GM21723 (cell line): ENCODE results near the gene SLC18B1.
"Not testable (repeated sequence)": the region's sequence is repeated elsewhere in the genome, so short reads cannot be mapped to it uniquely, and the experiment has no call there.

Experiments
- ATAC-seq: cut with Tn5 transposase; IDR thresholded peaks from one replicate; pipeline ENCODE4 v1.9.1; 2021; ENCODE audit warnings: mild to moderate bottlenecking, moderate library complexity; ENCODE audit not compliant: unreplicated experiment

Gene SLC18B1

DNA sequence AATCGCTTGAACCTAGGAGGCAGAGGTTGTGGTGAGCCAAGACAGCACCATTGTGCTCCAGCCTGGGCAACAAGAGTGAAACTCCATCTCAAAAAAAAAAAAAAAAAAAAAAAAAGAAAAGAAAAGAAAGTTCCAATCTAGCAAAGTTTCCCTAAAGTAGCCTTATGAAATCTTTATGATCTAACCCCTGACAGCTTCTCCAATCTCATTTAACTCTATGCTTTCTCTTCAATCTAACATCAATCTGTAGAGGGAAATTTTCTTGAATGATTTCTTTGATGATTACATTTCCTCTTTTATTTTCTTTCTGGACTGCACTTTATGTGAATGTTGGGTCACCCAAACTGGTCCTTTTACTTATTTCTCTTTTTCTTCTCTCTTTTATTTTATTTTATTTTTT, 2.2 kb upstream of the SLC18B1 start:
- ATAC-seq, result no peak

GRCh38 chr6:132798869-132799538, 567 bp upstream of the SLC18B1 start:
- ATAC-seq, result peak; percentile 83

DNA sequence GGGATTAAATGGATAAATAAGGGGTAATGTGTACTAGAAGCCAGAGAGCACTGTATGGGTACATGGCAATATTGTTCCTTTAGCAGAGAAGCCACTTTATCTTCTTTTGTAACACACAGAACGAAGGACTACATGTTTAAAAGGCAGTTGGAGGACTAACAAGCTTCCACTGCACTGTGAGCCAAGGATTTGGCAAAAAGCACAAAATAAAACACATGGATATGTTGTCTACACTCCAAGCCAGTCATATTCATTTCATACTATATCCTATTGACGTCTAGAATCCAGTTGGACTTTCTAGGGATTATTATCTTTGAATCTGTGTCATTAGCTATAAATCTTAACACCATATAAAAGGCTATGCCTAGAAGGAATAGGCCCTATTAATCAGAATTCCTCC, 3.0 kb downstream of the SLC18B1 start:
- ATAC-seq, result no peak

GRCh38 chr6:132792510-132792909, 5.9 kb downstream of the SLC18B1 start:
- ATAC-seq, result no peak

DNA sequence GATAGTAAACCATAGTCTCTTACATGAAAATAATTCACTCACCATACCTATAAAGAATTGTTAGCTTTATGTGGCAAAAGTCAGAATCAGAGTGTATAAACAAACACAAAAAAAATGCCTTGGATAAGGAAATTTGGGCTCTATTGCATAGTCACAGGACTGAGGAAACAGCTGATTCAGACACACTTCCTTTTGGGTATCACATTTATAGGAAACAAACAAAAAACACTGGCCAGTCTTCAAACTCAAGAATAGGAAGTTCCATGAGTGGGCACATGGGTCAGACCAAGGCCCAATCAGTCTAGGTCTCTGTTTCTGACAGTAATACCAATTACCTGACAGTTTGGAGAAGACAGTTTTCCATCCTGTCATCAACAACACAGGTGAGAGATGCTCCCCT, 8.0 kb downstream of the SLC18B1 start:
- no peak for ATAC-seq

GRCh38 chr6:132789396-132789776, 9.1 kb downstream of the SLC18B1 start:
- ATAC-seq, result no peak

DNA sequence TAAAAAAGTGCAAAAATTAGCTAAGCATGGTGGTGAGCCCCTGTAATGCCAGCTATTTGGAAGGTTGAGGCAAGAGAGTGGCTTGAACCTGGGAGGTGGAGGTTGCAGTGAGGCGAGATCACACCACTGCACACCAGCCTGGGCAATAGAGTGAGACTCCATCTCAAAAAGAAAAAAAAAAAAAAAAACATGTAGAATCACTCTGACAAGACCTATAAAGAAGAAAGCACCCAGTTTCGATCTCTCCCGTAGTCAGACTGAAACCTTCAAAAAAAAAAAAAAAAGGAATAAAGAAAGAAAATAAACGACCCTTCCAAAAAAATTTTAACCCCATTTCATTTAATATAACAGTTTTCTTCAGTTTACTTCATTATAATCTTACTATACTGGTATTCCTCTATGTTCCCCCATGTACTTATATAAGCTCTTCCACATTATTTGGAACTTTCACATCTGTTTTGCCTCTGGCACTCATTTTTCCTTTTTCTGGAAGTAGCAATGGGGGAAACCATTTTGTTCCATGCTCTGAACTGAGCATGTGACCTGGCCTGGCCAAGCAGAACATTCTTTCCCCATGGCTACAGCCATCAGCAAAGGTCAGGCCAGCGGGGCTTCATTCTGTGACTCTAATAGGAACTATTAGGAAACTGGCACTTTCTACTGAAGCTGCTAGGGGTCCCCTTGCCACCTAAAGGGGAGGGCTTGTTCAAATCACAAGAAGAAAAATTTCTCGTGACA, 9.6 kb downstream of the SLC18B1 start:
- ATAC-seq, result no peak

GRCh38 chr6:132785936-132786335, 12.5 kb downstream of the SLC18B1 start:
- no peak for ATAC-seq

GRCh38 chr6:132780770-132781371, 17.6 kb downstream of the SLC18B1 start:
- peak; percentile 56 for ATAC-seq

- ATAC-seq, result not testable (repeated sequence)
Measured at GRCh38 chr6:132777881-132778280, 20.6 kb downstream of the SLC18B1 start.

- ATAC-seq, result peak; percentile 82
Measured at GRCh38 chr6:132768051-132768517, 30.4 kb downstream of the SLC18B1 start.

DNA sequence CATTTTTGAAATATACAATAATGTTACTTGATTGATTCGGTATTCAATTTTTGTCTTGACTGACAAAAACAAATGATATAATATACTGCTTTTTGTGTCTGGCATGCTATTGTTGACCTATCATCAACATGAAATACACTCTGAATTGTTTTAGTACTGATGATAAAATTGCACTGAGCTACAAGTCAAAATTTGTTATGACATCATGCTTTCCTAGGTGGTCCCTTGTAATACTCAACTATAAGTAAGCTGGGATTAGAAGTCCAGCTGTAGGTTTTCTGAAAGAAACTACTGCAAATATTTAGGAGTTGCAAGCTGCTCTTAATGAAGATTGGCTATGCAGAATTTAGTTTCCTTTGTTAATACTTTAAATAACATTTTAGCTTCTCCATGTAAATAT, 32.9 kb downstream of the SLC18B1 start:
- no peak for ATAC-seq

GRCh38 chr6:132764370-132764769, 34.1 kb downstream of the SLC18B1 start:
- ATAC-seq, result no peak

GRCh38 chr6:132763269-132763668, 35.2 kb downstream of the SLC18B1 start:
- ATAC-seq, result peak; percentile 96

DNA sequence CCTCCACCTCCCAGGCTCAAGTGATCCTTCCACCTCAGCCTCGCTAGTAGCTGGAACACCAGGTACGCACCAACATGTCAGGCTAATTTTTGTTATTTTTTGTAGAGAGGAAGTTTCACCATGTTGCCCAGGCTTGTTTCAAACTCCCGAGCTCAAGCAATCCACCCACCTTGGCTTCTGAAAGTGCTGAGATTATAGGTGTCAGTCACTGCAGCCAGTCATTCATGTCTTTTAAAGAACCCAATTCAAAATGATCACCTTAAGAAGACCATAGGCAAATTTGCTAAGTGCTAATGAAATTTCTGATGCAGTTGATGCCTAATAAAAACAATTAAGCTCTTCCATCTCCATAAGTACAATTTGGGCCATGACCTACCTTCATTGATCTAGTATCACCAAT, 38.2 kb downstream of the SLC18B1 start:
- ATAC-seq, result no peak

DNA sequence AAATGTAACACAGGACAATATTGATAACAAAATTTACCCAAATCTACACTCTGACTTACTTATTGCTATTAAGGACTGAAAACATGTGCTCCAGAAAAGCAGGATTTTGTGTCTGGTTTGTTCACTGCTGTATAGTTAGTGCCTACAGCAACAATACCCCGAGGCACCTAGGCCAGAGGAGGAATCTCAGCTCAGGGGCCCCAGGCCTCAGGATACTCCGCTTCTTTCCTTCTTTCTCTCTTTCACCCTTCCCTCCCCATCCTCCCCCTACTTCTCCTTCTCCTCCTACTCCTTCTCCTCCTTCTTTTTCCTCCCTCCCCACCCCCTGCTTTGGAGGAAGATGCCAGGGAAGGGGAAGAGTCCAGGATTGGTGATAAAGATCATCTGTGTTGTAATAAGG, 39.7 kb downstream of the SLC18B1 start:
- no peak for ATAC-seq

- no peak for ATAC-seq
Measured at GRCh38 chr6:132752255-132752654, 46.2 kb downstream of the SLC18B1 start.

DNA sequence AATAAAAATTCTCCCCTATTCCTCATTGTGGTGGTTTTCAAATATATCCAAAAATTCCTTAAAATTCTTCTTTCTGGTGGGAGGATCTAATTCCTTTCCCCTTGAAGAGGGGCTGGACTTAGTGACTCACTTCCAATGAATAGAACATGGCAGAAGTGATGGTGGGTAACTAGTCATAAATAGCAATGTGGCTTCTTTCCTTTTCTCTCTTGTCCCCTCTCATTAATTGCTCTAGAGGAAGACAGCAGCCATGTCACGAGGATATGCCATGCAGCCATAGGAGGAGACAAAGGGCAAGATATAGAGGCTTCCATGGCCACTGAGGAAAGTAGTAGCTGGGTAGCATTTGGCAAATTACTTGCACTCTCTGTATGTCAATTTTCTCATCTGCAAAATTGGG, 46.6 kb downstream of the SLC18B1 start:
- ATAC-seq, result no peak

DNA sequence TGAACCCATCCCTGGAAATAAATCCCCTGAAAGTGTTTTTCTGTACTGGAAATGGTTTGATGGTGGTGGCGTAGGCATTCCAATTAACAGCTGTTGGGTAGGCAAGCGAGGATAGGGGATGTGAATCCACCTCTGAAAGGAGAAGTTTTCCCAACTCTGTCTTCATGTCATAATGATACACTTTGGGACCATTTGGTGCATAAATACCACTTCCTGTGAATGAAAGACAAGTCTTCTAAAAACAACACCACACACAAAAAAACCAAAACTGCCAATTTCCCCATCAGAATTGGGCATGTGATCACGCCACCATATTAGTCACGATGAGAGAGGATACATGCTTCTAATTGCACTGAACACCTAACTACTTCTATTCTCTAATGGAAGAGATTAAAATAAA, 47.1 kb downstream of the SLC18B1 start:
- peak; percentile 42 for ATAC-seq

- peak; percentile 90 for ATAC-seq
Measured at GRCh38 chr6:132750455-132751248, 47.8 kb downstream of the SLC18B1 start.

GRCh38 chr6:132749111-132749510, 49.3 kb downstream of the SLC18B1 start:
- ATAC-seq, result no peak
